Suppressor macrophage treated with lipopolysaccharide for 1 hour (primary cell): Measurements from ENCODE around the gene TRIM14.
"Not testable (repeated sequence)": the region's sequence is repeated elsewhere in the genome, so short reads cannot be mapped to it uniquely, and the experiment has no call there.

ENCODE experiments used
- DNase-seq, 3 donors: peaks; one replicate each; pipeline ENCODE4 v3.0.0-alpha.2; 2020 to 2022

The TRIM14 gene

DNA sequence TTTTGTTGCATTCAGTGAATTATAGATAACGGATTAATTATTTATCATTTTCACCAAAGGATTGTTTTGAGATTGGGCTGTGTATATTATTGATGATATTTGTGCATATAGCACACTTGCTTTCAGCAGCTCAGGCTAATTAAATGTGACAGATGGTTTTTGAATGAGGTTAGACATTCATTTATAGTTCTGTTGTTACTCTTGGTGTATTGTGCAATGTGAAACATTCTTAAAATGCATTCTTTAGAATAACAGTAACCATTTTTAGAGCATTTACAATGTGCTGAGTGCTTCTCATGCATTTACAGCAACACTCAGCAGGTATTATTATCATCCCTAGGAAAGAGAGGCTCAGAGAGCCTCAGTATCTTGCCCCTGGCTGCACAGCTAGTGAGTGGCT is 38.7 kb downstream of the TRIM14 start:
- DNase-seq: no peak

DNA sequence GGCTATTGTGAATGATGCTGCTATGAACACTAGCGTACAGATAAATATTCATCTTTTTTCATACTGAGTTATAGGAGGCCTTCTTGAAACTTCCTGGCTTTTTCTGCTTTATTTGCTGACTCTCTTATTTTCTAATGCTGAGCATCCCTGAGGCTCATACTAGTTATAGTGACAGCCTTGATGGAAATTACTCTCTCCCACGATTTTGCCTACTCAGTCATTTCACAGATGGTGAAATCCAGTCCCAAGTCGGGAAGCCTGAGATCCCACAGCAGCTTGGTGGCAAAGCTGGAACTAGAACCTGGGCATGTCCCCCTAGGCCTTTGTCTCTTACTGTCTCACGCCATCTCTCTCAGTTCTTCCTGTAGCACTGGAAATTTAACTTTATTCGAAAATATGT is 40.1 kb downstream of the TRIM14 start:
- no peak for DNase-seq

DNA sequence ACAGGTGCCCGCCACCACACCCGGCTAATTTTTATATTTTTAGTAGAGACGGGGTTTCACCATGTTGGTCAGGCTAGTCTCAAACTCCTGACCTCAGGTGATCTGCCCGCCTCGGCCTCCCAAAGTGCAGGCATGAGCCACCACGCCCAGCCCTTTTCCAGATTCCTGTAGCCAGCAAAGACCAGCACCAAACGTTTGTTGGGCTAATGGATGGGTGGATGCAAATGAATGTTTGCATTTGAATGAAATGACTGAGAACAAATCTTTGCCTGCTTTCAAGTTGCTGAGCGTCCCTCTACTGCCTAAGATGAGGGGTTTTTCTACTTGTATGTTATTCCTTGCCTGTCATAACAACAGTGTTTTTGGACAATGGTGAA is 42.5 kb downstream of the TRIM14 start:
- DNase-seq: not testable (repeated sequence)

DNA sequence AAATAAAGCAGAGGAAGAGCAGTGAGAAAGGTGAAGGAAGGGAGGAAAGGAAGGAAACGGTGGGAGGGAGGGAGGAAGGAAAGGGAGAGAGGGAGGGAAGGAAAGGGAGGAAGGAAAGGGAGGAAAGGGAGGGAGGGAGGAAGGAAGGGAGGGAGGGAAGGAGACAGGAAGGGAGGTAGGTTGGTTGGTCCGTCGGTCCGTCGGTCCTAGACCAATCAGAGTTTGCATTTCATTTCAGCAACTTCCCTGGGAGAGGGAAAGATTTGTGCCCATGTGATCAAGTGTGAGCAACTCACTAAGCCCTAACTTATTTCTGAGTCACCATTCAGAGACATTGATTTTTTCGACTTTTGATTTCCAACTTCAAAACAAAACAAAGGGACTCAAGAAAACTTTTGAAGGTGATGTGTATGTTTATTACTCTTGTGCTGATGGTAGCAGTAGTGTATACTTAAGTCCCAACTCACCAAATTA is 43.7 kb downstream of the TRIM14 start:
- DNase-seq: peak; percentile 70 to 84 (median 76)

DNA sequence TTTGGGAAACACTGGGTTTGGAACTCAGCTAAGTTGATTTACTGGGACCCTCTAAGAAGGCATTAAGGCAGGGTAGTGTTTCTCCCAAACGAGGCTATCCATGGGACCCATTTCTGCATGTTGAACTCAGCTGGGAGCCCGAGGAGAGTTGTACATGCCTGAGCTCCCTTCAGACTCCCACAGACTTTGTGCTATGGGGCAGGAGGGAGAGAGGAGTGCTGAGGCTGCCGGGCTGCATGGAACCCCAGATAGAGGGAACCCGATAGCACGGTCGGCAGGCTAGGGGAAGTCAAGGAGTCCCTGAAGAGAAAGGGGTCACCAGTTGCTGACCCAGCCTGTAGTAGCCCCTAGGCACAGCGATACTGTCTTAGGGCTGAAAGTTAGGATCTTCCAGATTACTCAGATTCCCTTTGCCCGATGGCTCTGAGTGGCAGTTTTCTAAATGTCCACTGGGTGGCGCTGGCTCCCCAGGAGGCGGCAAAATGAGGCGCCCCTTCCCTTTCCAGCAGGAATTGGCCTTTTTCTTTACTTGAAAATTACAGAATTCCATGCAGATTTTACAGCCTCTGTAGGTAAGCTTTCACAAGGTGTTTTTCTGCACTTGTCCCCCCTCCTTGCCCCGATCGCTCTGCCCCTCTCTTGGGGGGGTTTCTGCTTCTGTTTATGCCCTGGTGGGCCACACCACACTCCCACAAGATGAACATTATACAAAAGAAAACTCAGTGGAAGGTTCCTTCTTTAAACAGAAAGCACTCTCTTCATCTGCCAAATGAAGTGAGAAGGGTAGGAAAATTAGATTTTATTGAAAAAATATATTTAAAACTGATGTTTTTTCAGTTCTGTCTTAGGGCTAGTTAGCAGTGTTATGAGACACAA is 44.7 kb downstream of the TRIM14 start:
- DNase-seq: peak; percentile 78 to 84 (median 81)

DNA sequence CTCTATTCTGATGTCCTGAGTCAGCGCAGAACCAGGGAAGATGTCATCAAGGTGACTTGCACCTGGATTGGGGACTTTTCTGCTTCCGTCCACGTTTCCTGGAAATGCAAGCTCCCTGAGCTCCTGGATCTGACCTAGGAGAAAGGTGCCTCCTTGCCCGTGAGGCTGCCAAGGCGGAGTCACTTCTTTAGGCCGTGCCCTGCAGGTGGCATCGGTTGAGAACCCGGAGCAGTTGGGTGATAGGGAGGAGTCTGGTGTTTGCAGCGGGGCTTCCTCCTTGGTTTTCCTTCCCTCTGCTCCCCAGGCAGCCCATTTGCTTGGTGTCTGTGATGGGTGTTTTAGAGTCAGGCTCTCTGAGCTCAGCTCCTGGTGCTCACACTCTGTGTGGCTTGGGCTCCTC is 47.3 kb downstream of the TRIM14 start:
- DNase-seq: no peak

DNA sequence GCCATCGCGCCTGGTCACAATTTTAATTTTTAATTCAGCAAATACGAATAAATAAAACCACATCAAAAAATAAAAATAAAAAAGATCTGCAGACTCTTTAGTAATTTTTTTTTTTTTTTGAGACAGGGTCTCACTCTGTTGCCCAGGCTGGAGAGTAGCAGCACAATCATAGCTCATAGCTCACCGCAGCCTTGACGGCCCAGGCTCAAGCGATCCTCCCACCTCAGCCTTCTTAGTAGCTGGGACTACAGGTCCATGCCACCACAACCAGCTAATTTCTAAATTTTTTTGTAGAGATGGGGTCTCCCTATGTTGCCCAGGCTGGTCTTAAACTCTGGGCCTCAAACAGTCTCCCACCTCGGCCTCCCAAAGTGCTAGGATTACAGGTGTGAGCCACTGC is 48.3 kb downstream of the TRIM14 start:
- DNase-seq: no peak

DNA sequence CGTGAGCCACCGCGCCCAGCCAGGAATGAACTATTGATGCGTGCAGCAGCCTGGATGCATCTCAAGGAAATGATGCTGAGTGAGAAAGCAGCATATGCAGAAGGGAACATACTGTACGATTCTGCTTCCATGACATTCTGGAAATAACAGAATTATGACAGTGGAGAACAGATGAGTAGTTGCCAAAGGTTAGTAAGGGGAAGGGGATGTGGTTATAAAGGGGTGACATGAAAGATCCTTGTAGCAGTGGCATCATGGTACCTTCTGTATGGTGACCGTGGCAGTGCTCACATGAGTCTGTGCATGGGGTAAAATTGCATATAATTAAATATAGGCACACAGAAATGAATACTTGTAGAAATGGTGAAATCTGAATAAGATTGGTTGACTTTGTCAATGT is 49.5 kb downstream of the TRIM14 start:
- peak in 2 of 3 donors; percentile 52 to 65 for DNase-seq

DNA sequence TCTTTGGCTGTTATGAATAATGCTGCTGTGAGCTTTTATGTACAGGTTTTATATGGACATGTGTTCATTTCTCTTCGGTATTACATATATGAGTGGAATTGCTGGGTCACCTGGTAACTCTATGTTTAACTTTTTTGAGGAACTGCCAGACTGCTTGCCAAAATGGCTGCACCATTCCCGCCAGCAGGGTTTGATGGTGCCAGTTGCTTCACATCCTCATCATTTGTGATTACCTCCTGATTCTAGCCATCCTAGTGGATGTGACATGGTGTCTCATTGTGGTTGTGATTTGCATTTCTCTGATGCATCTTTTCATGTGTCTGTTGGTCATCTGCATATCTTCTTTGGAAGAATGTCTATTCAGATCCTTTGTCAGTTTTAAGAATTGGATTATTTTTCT is 51.8 kb downstream of the TRIM14 start:
- DNase-seq: peak; percentile 40 to 58 (median 41)

DNA sequence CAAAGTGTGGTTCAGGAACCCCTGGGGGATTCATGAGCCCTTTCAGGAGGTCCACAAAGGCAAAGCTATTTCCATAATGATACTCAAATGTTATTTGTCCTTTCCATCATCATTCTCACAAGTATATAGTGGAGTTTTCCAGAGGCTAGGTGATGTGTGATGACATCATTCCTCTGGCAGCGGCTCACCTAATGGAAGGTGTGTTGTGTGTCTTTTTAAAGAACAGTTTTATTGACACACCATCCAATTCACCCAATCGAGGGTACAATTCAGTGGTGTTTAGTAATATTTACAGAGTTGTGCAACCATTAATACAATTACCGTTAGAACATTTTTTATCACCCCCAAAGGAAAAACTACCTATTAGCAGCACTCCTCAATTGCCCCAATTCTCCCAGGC is 52.8 kb downstream of the TRIM14 start:
- DNase-seq: no peak

DNA sequence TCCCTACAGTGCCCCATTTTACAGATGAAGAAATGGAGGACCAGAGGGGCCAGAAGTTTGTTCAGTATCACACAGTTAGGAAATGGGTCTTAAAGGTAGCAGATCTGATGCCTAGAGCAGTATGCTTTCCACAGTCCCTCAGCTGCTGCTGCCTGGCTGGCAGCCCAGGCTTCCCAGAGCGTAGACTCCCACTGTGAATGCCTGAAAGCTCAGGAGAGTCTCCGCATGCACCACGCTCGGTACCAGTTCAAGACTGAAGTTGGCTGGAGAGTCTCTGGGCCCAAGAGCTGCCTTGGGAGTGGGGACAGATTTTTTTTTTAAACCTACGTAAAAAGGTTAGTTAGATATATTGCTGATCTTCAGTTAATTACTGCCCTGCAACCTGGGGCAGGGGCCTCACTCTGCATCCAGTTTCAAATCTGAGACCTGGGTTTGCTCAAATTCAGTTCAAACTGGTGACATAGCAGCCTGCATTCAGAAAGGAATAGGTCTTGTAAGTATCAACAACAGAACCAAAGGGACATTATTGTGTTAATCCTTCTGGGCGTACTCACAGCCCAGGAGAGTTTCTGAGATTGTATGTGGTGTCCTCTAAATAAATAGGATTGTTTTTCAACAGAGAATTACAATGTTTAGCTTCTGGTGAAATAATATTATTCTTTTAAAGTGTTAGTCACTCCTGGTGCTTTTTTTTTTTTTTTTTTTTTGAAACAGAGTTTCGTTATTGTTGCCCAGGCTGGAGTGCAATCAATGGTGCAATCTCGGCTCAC is 54.2 kb downstream of the TRIM14 start:
- DNase-seq: no peak

DNA sequence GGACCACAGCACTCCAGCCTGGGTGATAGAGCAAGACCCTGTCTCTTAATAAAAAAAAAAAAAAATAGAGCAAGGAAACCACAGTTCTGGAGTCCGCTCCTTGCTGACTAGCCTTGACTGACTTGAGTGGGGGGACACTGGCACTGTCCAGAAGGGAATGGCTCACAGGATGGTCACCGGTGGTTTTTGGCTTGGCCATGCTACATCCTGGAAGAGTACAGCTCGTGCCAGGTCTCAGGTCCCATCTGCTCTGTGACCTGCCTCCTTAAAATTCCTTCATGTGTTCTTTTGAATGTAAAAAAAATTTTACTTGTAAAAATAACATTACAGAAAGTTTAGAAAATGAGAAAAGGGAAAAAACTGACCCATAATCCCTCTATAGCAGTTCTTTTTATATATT is 56.9 kb downstream of the TRIM14 start:
- DNase-seq: no peak

DNA sequence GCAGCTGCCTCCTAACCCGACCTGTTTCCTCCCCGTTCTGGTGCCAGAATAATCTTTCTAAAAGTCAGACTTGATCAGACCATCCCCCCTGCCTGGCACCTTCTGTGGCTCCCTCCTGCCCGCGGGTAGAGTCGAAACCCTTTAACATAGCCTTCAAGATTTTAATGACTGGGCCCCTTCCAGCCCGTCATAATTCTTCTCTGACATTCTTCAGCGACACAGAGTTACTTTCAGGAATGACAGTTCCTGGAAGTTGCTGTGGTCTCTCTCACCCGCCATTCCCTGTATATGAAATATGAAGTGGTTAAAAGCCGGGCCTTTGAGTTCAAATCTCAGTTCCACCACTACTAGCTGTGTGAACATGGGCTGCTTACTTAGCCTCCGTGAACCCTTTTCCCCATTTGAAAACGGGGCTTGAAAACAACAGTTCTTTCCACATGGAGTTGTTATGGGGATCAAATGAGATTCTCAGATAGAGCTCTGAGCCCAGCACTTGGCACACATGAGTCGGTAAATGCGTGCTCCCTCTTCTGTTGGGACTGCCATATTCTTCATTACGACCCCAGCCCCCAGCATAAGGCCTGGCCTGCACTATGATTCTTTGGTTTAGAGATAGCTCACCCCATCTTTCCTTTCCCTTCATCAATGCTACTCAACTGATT is 61.8 kb downstream of the TRIM14 start:
- peak in 2 of 3 donors; percentile 22 to 35 for DNase-seq

DNA sequence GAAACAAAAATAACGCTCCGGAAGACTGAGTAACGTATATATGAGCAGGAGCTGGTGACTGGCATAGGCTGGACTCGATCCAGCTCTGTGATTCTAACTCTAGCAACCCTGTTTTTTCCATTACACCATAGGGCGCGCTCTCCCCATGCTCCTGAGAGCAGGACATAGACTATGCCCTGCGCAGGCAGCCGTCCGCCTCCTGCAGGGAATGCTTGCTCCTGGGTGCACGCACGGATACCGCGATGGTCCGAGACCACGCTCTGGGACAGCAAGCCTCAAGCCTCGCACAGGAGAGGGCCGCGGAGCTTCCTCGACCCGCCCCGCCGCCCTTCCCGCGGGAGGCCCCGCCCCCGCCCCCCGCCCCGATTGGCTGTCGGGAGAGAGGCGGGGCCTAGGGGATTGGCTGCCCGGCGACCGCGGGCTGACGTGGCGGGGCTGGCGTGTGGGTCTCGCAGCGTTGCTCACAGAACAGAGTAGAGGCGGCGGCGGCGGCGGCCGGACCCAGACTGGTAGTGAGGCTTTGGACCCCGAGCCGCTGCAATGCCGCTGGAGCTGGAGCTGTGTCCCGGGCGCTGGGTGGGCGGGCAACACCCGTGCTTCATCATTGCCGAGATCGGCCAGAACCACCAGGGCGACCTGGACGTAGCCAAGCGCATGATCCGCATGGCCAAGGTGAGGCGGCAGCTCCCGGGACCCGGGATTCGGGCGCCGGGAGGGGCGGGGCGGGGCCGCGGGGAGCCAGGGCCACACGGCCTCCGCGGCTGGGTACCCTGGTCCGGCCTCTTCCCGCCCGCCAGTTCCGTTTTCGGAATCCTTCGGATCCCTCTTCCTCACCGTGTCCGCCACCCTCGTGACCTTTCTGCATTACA is 62.5 kb downstream of the TRIM14 start, which contains the start of gene NANS:
Gene NANS (plus strand): TSS at position 464 of the 869 bp plus-strand sequence. CDS start 77 bp downstream, at position 541.
- DNase-seq: peak; percentile 94 to 98 (median 97)

DNA sequence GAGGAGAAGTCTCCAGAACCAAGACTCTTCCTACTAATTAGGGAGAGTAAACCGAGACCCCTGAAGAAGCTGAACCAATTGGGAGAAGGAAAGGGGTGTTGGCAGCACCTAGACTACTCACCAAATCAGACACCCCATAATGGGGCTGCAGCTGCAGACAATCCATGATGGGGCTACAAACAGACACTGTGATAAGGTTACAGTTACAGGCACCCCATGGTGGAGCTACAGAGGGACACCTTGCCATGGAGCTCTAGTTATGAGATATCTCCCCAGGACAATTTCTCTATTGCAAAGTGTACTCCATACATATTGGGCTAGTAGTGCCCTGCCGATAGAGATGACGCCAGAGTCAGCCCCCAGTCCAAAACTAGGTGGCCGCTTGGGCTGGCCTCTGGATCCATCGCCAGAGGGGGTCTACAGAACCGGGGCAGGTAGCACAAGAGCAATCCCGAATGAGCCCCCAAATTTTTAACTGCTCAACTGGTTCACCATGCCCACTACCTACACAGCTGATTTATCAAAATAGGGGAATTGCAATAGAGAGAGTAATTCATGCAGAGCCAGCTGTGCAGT is 64.6 kb downstream of the TRIM14 start:
- DNase-seq: no peak

DNA sequence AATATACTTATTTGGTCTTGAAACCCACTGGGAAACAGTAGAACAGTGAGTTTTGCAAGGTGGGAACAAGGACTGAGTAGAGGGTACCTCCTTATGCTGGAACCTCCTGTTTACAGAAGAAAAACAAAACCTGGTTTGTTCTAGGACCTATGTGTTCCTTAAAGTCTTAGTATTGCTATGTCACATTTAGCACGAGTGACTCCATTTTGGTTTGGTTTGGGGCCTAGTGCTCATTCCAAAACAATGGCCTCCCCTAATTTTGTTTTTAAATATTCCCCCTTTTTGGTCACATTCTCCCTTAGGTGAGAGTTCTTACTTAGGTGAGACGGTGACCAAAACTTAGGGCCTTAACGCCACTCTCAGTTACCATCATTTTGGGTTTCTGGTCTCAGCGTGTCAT is 68.7 kb downstream of the TRIM14 start:
- DNase-seq: no peak

DNA sequence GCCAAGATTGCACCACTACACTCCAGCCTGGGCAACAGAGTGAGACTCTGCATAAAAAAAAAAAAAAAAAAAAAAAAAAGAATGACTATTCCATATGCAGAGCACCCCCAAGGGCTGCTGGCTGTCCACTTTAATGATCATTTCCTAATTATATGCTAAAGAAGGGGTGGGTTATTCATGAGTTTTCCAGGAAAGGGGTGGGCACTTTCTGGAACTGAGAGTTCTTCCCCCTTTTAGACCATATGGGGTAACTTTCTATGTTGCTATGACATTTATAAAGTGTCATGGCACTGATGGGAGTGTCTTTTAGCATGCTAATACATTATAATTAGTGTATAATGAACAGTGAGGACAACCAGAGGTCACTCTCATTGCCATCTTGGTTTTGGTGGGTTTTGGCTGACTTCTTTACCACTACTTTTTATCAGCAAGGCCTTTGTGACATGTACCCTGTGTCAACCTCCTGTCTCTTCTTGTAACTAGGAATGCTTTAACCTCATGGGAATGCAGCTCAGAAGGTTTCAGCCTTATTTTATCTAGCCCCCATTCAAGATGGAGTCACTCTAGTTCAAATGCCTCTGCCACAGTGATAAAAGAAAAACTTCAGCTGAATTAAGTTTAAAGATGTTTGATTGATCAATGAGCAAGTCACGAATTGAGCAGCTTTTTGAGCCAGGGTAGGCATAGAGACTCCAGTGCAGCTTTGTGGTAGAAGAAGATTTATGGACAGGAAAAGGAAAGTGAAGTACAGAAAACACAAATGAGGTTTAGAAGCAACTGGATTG is 69.5 kb downstream of the TRIM14 start:
- peak in 1 of 3 donors; percentile 64 for DNase-seq

DNA sequence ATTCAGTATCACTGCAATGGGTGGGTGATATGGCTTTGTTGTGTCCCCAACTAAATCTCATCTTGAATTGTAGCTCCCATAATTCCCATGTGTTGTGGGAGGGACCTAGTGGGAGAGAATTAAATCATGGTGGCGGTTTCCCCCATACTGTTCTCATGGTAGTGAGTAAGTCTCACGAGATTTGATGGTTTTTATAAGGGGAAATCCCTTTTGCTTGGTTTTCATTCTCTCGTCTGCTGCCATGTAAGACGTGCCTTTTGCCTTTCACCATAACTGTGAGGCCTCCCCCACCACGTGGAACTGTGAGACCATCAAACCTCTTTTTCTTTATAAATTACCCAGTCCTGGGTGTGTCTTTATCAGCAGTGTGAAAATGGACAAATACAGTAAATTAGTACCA is 72.0 kb downstream of the TRIM14 start:
- DNase-seq: peak; percentile 62 to 82 (median 68)

DNA sequence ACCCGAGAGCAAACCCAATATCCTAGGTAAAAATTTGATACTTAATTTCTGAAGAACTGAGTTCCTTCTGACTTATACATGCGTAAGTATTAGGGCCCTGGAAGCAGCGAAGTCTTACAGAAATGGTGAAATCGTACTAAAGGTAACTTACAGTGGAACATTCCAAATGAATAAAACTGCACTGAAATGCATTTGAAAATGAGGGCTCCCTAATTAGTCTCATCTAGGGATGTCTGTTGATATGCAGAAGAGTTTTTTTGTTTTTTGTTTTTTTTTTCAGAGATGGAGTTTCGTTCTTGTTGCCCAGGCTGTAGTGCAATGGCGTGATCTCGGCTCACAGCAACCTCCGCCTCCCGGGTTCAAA is 72.9 kb downstream of the TRIM14 start:
- DNase-seq: no peak

DNA sequence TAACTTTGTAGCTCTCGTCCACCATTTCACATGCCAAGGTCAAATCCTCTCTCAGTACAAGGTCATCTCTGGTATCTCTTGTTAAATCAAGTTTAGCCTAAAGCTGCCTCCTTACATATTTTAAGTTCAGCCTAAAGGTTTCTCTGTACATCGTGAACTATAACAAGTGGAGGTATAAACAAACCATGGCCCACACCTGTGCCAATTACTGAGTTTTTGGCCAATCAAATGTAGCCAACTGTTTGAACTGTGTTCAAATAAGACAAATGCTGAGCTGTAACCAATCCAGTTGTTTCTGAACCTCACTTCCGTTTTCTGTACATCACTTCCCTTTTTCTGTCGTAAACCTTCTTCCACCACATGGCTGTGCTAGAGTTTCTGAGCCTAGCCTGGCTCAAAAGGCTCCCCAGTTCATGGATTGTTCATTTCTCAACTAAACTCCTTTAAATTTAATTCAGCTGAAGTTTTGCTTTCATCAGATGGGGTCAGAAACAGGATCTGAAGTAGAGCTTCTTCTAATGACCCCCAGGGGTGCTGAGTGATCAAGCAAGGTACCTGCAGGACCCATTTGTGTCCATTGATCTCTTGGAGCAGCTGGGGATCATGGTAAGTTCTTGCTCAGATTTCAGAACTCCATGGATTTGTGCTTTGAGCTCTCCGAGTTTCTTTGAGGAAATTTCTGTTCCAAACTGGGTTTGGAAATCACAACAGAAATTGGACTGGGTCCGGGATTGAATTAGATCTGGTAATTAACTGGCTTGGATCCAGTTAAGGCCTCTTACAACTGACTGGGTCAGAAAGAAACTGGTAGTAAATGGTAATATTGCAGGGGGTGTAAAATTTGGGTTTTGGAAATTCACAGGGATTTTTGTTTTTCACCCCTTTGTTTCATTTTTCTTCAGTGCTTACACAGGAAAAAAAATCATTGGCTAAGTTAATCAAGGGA is 73.5 kb downstream of the TRIM14 start:
- peak; percentile 85 to 95 (median 94) for DNase-seq
